ENCODE measurements around the gene NHS. TPM values are rescaled to one million over a fixed set of nuclear protein-coding genes. Genes with fewer than 3 reads are reported as not detected.
A peak's percentile ranks its signal among the peaks of the same experiment; 100 is the strongest.

NHS gene
- total RNA-seq, 1 donor from 2014 or later, result 27.8 TPM

DNA sequence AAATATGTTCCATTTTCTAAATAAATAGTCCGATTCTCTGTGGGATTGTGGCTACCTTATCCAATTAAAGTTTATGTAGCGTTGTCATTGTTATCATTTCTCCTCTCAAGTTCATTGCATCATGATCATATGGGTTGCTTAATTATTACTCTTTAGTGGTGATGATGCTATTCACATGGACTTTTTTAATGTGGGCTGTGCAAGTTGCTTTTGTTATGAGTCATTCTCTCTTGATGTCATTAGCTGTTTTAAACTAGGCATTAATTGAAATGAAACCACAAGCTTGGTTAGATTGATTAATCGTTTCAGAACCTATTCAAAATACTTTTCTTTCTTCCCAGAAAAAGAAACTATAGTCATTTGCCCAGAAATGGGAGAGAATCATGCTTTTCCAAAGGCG, 38.2 kb downstream of the NHS start:
- no peak for TF ChIP-seq CTCF (conservative IDR thresholded peaks at IDR 0.05)
- peak overlapping the region; percentile 12 for H3K27ac Mint-ChIP-seq
- peaks cover 5% of the 10 kb centered on the region for H3K36me3 Mint-ChIP-seq
- no peak for DNase-seq (ENCODE audit: extremely low spot score, unreplicated experiment)
- H3K4me3 Mint-ChIP-seq, result no peak overlapping the region
- peaks cover 62% of the 10 kb centered on the region for H3K4me1 Mint-ChIP-seq (ENCODE audit: unreplicated experiment)
- H3K9me3 Mint-ChIP-seq, result no peaks in the 10 kb centered on the region
- H3K27me3 Mint-ChIP-seq, result no peaks in the 10 kb centered on the region

GRCh38 chrX:17414027-17414658, 39.1 kb downstream of the NHS start:
- no peaks in the 10 kb centered on the region for H3K27me3 Mint-ChIP-seq
- peak overlapping the region; percentile 47 for H3K4me3 Mint-ChIP-seq
- no peaks in the 10 kb centered on the region for H3K9me3 Mint-ChIP-seq
- DNase-seq (ENCODE audit: extremely low spot score, unreplicated experiment), result no peak
- no peaks in the 10 kb centered on the region for H3K36me3 Mint-ChIP-seq
- TF ChIP-seq CTCF (conservative IDR thresholded peaks at IDR 0.05), result no peak
- H3K4me1 Mint-ChIP-seq (ENCODE audit: unreplicated experiment), result peaks cover 63% of the 10 kb centered on the region
- H3K27ac Mint-ChIP-seq, result peak overlapping the region; percentile 48

GRCh38 chrX:17414839-17415238, 39.8 kb downstream of the NHS start:
- no peaks in the 10 kb centered on the region for H3K36me3 Mint-ChIP-seq
- TF ChIP-seq CTCF (conservative IDR thresholded peaks at IDR 0.05), result no peak
- no peaks in the 10 kb centered on the region for H3K27me3 Mint-ChIP-seq
- no peak for DNase-seq (ENCODE audit: extremely low spot score, unreplicated experiment)
- H3K9me3 Mint-ChIP-seq, result no peaks in the 10 kb centered on the region
- peaks cover 62% of the 10 kb centered on the region for H3K4me1 Mint-ChIP-seq (ENCODE audit: unreplicated experiment)
- H3K4me3 Mint-ChIP-seq, result peak overlapping the region; percentile 47
- peak overlapping the region; percentile 48 for H3K27ac Mint-ChIP-seq

DNA sequence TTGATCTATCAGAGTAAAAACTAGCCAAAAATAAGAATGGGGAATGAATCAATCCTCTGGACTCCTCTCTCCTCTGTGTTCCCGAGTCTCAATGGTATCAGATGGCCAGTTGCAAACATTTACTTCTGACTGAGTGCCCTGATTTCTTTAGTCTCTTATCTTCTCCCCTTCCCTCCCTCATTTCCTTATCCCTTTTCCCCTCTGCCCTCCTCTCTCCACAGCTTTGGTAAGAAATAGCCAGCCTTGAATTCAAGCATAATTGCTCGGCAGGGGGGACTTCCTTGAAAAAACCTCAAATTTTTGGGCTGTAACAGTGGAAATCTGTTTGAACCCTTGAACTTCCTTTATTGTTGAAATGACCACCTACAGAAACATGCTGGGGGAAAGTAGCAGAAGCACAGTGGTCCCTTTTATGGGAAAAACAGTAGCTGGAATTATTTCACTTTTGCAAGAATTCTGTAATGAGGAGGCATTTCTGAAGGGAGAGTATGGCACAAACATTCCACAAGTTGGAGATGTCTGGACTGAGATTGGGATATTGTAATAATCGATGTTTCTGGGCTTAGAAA, 40.3 kb downstream of the NHS start:
- no peak for DNase-seq (ENCODE audit: extremely low spot score, unreplicated experiment)
- no peak for TF ChIP-seq CTCF (conservative IDR thresholded peaks at IDR 0.05)
- Mint-ChIP-seq H3K36me3 (peaks cover 3% of the 10 kb centered on the region), H3K4me1 (ENCODE audit: unreplicated experiment) (peaks cover 57% of the 10 kb centered on the region), H3K27me3 (no peaks in the 10 kb centered on the region), H3K27ac (peak overlapping the region; percentile 48), H3K4me3 (peak overlapping the region; percentile 47), H3K9me3 (no peaks in the 10 kb centered on the region)

DNA sequence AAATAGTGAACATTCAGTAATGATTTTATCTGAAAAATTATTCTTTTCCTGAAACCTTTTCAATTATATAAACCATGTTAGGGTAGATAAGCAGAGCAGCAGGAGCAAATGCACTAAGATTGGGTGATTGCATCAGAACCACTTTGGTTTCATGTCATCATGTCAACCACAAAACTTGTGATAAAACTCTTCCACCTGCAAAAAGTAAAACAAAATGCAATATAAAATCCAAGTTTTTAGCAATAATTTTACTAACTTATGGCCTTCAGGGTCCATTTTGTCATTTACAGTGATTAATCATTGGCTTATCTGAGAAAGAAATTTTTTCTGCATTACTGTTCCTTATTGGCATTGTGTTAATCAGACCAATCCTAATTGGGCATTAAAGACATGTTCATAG, 42.4 kb downstream of the NHS start:
- no peaks in the 10 kb centered on the region for H3K27me3 Mint-ChIP-seq
- H3K4me3 Mint-ChIP-seq, result no peak overlapping the region
- H3K4me1 Mint-ChIP-seq (ENCODE audit: unreplicated experiment), result peaks cover 46% of the 10 kb centered on the region
- H3K27ac Mint-ChIP-seq, result no peak overlapping the region
- H3K36me3 Mint-ChIP-seq, result peaks cover 4% of the 10 kb centered on the region
- no peak for DNase-seq (ENCODE audit: extremely low spot score, unreplicated experiment)
- H3K9me3 Mint-ChIP-seq, result no peaks in the 10 kb centered on the region
- no peak for TF ChIP-seq CTCF (conservative IDR thresholded peaks at IDR 0.05)

All from type B pancreatic cell (in vitro differentiated cells).